Heart left ventricle (tissue), 16 donors: ENCODE data around the gene CELF4. TPM values are rescaled to one million over a fixed set of nuclear protein-coding genes. Genes with fewer than 3 reads are reported as not detected.

Source experiments
- ATAC-seq, 4 donors: fragments of 200-7000 bp; cut with Tn5 transposase; one replicate each; pipeline ENCODE4 v1.9.1; 2020 to 2022; ENCODE audit warnings: moderate library complexity in 4 of 4, mild to moderate bottlenecking in 3 of 4, moderate number of reproducible peaks in 1 of 4
- DNase-seq, 5 donors: peaks; one replicate each; pipeline ENCODE4 v3.0.0-alpha.2; 2020
- H3K27ac ChIP-seq, 12 donors: fragments of 200-600 bp; sonication (generic) in 4 of 12; one replicate each; pipeline versions ENCODE4 v1.5.0 to v1.8.0; 2016 to 2022; ENCODE audit warnings: mild to moderate bottlenecking in 2 of 12
- H3K27me3 ChIP-seq, 9 donors: fragments of 200-600 bp; sonication (generic) in 2 of 9; one replicate each; pipeline versions ENCODE4 v1.5.1 to v1.8.0; 2016 to 2022; ENCODE audit warnings: mild to moderate bottlenecking in 3 of 9
- H3K36me3 ChIP-seq, 9 donors: fragments of 200-600 bp; sonication (generic) in 2 of 9; one replicate each; pipeline versions ENCODE4 v1.5.0 to v1.8.0; 2018 to 2022; ENCODE audit warnings: mild to moderate bottlenecking in 2 of 9
- H3K4me1 ChIP-seq, 12 donors: fragments of 200-600 bp; sonication (generic) in 4 of 12; one replicate each; pipeline versions ENCODE4 v1.5.0 to v1.8.0; 2016 to 2022; ENCODE audit warnings: mild to moderate bottlenecking in 3 of 12
- H3K4me3 ChIP-seq, 12 donors: fragments of 200-600 bp; sonication (generic) in 4 of 12; one replicate each; pipeline versions ENCODE4 v1.5.0 to v1.8.0; 2017 to 2022; ENCODE audit warnings: mild to moderate bottlenecking in 9 of 12, moderate library complexity in 4 of 12
- H3K9me3 ChIP-seq, 12 donors: fragments of 200-600 bp; sonication (generic) in 4 of 12; one replicate each; pipeline versions ENCODE4 v1.5.0 to v1.8.0; 2016 to 2022; ENCODE audit warnings: mild to moderate bottlenecking in 1 of 12
- CTCF ChIP-seq, 12 donors: fragments of 200-600 bp; sonication (generic) in 4 of 12; IDR thresholded peaks; one replicate each; pipeline versions ENCODE4 v1.5.0 to v1.8.0; 2018 to 2022; ENCODE audit warnings: antibody characterized with exemption in 12 of 12, mild to moderate bottlenecking in 5 of 12
- POLR2A ChIP-seq, 2 donors: fragments of 450-650 bp; IDR thresholded peaks; one replicate each; pipeline ENCODE4 v1.6.1; 2017; ENCODE audit warnings: antibody characterized with exemption in 2 of 2, mild to moderate bottlenecking in 2 of 2, moderate library complexity in 2 of 2
- WGBS, 4 donors: extraction: QIAGEN DNeasy Blood & Tissue Kit in 2 of 4; methylation state at CpG; one replicate each; pipeline versions ENCODE4 v1.1.5 to v1.1.7; 2013 to 2018; 5-methylcytosine and 5-hydroxymethylcytosine counted together
- intact Hi-C, 10 donors: fragments of 100-400 bp; cut with DNase I; formaldehyde crosslinking; loops; one replicate each; pipeline versions ENCODE4 v1.11.1 to v1.14.2; 2022
- polyA plus RNA-seq, 2 donors: library from polyadenylated mRNA; stranded (reverse); fragments of 200-250 nt; gene quantifications; one replicate each; pipeline ENCODE4 v1.2.3, GENCODE V29; 2013
- total RNA-seq, 9 donors: library from RNA; depleted of rRNA in 2 of 9; stranded (reverse); fragments of >200 nt in 2 of 9; fragmentation: NEBNext Ultra II Directional in 3 of 9; extraction: Animal tissue kit (Norgen Biotek cat#: 25700) in 3 of 9; gene quantifications; one replicate each; pipeline versions ENCODE4 v1.1.0 to v1.2.4, GENCODE V29; 2016 to 2023
- donor health status: ischemic (EF 13 %, LVEDD 7.1; RV severe dilation, severe dysfunction).
- donor health status: healthy with polysubstance abuse.
- donor health status: DM: no; HTN: yes; CAD: no.
- donor health status: DM: no; HTN: no; CAD: no.
- donor health status: ischemic (EF 25% LVEDD 6.9; RV normal size, moderate dysfunction).
- donor health status: ischemic (EF 25% LVEDD 5.7; RV mildly dilated, moderate dysfunction).
- donor health status: healthy.
- donor health status: DM: yes; HTN: yes; CAD: no.
- donor health status: ischemic (EF 35%, LVEDD 5.7; RV mildly dilated, moderate dysfunction).
- donor health status: nonischemic (EF 11% LVEDD 7.7; RV severe dilation, severe dysfunction).
- donor health status: DM: yes; HTN: yes; CAD: no.
- donor health status: PGD.
- donor health status: ischemic (EF 29% LVEDD 5.4; RV normal size, mild dysfunction).
- donor health status: nonischemic (EF 23%, LVEDD 6.1; RV moderate dilation, normal function).

CELF4 gene
- total and polyA plus RNA-seq, 11 donors = 0.11 to 0.67 (median 0.40) TPM; not detected in 3

GRCh38 chr18:37491526-37491925, 74.1 kb downstream of the CELF4 start:
- no peak for TF ChIP-seq CTCF (IDR thresholded peaks at IDR 0.05)
- no peak for TF ChIP-seq POLR2A (IDR thresholded peaks at IDR 0.05)
- Histone ChIP-seq H3K4me3 (no peak overlapping the region), H3K27ac (no peak overlapping the region), H3K27me3 (peaks cover 7 to 58% (median 30%) of the 10 kb centered on the region in 9 donors), H3K4me1 (peaks cover 0 to 6% (median 0%) of the 10 kb centered on the region in 12 donors), H3K9me3 (no peaks in the 10 kb centered on the region), H3K36me3 (no peaks in the 10 kb centered on the region)
- DNase-seq = no peak
- WGBS, 4 donors = 75 to 81% (median 80%) methylated on average over 10 of the region's 10 CpGs
- intact Hi-C loops = loop anchor here in 1 of 10 donors (10.0 kb wide), 1 partner anchor 57 kb away; no protein-coding TSS in a partner anchor
- ATAC-seq = no peak

DNA sequence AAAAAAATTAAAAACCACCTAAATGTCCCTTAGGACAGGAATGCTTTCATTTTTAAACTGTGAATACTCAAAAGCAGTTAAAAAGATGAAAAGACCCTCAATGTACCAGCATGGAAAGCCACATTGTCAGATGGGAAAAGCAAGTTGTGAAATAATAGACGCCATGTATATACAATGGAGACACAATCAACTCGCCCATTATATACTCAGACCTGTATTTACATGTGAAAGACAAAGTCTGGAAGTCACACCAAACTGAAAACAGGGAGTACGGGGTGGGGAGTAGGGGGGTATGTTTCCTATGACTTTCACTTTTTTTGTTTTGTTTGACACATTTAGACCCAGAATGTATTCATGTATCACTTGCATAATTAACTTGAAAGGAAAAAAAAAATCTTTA, 75.6 kb downstream of the CELF4 start:
- intact Hi-C loops = loop anchor here in 2 of 10 donors (10.0 kb wide), 2 partner anchors 45 to 55 kb away; no protein-coding TSS in a partner anchor
- DNase-seq (no peak), ATAC-seq (no peak)
- Histone ChIP-seq H3K4me1 (peaks cover 0 to 10% (median 0%) of the 10 kb centered on the region in 12 donors), H3K36me3 (no peaks in the 10 kb centered on the region), H3K4me3 (no peak overlapping the region), H3K27me3 (peaks cover 15 to 67% (median 37%) of the 10 kb centered on the region in 9 donors), H3K27ac (no peak overlapping the region), H3K9me3 (no peaks in the 10 kb centered on the region)
- 49 to 77% (median 64%) methylated on average over 3 of the region's 3 CpGs for WGBS, 4 donors
- TF ChIP-seq POLR2A (IDR thresholded peaks at IDR 0.05) (no peak), CTCF (IDR thresholded peaks at IDR 0.05) (no peak)

GRCh38 chr18:37489011-37489410, 76.6 kb downstream of the CELF4 start:
- peaks cover 18 to 70% (median 43%) of the 10 kb centered on the region in 9 donors for H3K27me3 ChIP-seq
- no peak overlapping the region for H3K27ac ChIP-seq
- no peak for DNase-seq
- H3K36me3 ChIP-seq = no peaks in the 10 kb centered on the region
- no peak overlapping the region for H3K4me3 ChIP-seq
- no peak for ATAC-seq
- 75 to 90% (median 76%) methylated on average over 8 to 9 of the region's 9 CpGs for WGBS, 4 donors
- peaks cover 0 to 12% (median 0%) of the 10 kb centered on the region in 12 donors for H3K4me1 ChIP-seq
- H3K9me3 ChIP-seq = no peaks in the 10 kb centered on the region
- TF ChIP-seq POLR2A (IDR thresholded peaks at IDR 0.05) (no peak), CTCF (IDR thresholded peaks at IDR 0.05) (no peak)
- intact Hi-C loops = loop anchor here in 1 of 10 donors (10.0 kb wide), 1 partner anchor 46 kb away; no protein-coding TSS in a partner anchor

GRCh38 chr18:37487400-37487867, 78.2 kb downstream of the CELF4 start:
- ATAC-seq (peak in 1 of 4 donors; percentile 52), DNase-seq (no peak)
- intact Hi-C loops = loop anchor here in 1 of 10 donors (10.0 kb wide), 1 partner anchor 47 kb away; no protein-coding TSS in a partner anchor
- Histone ChIP-seq H3K4me1 (peaks cover 0 to 12% (median 0%) of the 10 kb centered on the region in 12 donors), H3K27me3 (peaks cover 23 to 78% (median 45%) of the 10 kb centered on the region in 9 donors), H3K36me3 (no peaks in the 10 kb centered on the region), H3K9me3 (no peaks in the 10 kb centered on the region), H3K4me3 (no peak overlapping the region), H3K27ac (no peak overlapping the region)
- 3 to 8% (median 5%) methylated on average over 13 of the region's 13 CpGs for WGBS, 4 donors
- TF ChIP-seq CTCF (IDR thresholded peaks at IDR 0.05) (no peak), POLR2A (IDR thresholded peaks at IDR 0.05) (no peak)
